GOT3 (cell line): ENCODE results near the gene EEPD1.
"Not testable (repeated sequence)": the region's sequence is repeated elsewhere in the genome, so short reads cannot be mapped to it uniquely, and the experiment has no call there.

ENCODE experiments used
- DNase-seq: peaks from one replicate; lab custom pipeline; 2025; ENCODE audit warnings: mixed read lengths; lab: John Stamatoyannopoulos, UW

The EEPD1 gene

GRCh38 chr7:36152756-36153570, at the start of gene EEPD1:
Gene EEPD1, plus strand, starts transcription at chr7:36153254. Its CDS starts 1,071 bp downstream, at chr7:36154325.
- peak; percentile 99 for DNase-seq

- no peak for DNase-seq
Measured at GRCh38 chr7:36103837-36104561, 49.1 kb upstream of the EEPD1 start.

- DNase-seq, result not testable (repeated sequence)
Measured at GRCh38 chr7:36106972-36107908, 45.8 kb upstream of the EEPD1 start.

GRCh38 chr7:36107926-36108631, 45.0 kb upstream of the EEPD1 start:
- DNase-seq, result no peak

- DNase-seq, result no peak
Measured at GRCh38 chr7:36109013-36109627, 43.9 kb upstream of the EEPD1 start.

GRCh38 chr7:36110584-36110983, 42.5 kb upstream of the EEPD1 start:
- no peak for DNase-seq

GRCh38 chr7:36112969-36113368, 40.1 kb upstream of the EEPD1 start:
- no peak for DNase-seq

- DNase-seq, result no peak
Measured at GRCh38 chr7:36114355-36114754, 38.7 kb upstream of the EEPD1 start.

GRCh38 chr7:36115448-36116321, 37.4 kb upstream of the EEPD1 start:
- DNase-seq, result peak; percentile 80

- no peak for DNase-seq
Measured at GRCh38 chr7:36116347-36117202, 36.5 kb upstream of the EEPD1 start.

- DNase-seq, result no peak
Measured at GRCh38 chr7:36117203-36117840, 35.7 kb upstream of the EEPD1 start.

- DNase-seq, result no peak
Measured at GRCh38 chr7:36118344-36118743, 34.7 kb upstream of the EEPD1 start.

GRCh38 chr7:36119005-36119706, 33.9 kb upstream of the EEPD1 start:
- peak; percentile 22 for DNase-seq

- not testable (repeated sequence) for DNase-seq
Measured at GRCh38 chr7:36119983-36120646, 32.9 kb upstream of the EEPD1 start.

- DNase-seq, result not testable (repeated sequence)
Measured at GRCh38 chr7:36125630-36126029, 27.4 kb upstream of the EEPD1 start.

GRCh38 chr7:36127075-36127740, 25.8 kb upstream of the EEPD1 start:
- no peak for DNase-seq
